ENCODE results near the gene CCDC28A.

CCDC28A gene

DNA sequence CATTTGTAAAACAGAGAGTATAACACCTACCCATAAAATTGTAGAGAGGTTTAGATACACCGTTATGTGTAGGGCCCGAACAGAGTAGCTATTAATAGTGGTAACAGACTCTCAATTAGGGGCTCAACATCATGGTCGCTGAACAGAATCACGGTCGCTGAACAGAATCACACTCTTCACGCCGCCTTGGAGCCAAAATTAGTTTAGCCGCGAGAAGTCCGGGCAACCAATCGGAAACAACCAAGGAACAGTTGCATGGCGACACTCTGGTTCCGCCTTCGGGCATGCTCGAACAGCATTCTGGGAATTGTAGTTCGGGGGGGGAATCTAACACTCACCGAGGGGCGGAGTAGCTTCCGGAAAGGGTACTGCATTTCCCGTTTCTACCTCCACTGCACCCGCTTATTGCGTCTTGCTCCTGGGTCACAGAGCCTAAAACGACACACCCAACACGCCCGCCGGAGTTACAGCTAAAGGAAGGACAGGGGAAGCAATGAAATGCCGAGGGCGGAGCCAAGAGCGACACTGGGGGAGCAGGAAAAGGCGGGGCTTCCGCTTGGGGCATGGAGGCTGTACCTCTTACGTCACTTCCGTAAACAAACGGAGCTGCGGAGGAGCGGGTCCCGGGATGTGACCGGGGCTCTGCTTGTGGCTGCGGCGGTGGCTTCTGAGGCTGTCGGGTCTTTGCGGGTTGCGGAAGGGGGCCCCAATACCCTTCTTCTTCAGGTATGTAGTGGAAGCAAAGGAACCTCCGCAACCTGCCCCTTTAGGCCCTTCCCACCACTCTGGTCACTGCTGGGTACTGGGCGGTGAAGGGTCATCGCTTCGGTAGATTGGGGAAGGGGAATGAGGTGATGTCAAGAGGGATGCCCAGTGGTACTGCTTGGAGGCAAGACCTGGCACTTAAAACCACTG lies at the start of gene CCDC28A:
CCDC28A (plus strand) TSS at position 593 of the 915 bp plus-strand sequence. CDS start 2,352 bp downstream, outside the sequence.
- peak; percentile 96 to 97 for DNase-seq
- no peaks in the 10 kb centered on the region for H3K27me3 ChIP-seq
- peaks cover 0 to 18% (median 12%) of the 10 kb centered on the region in 4 donors for H3K4me1 ChIP-seq
- H3K36me3 ChIP-seq = peaks cover 7 to 26% (median 11%) of the 10 kb centered on the region in 3 donors
- TF ChIP-seq, protein P1, sequence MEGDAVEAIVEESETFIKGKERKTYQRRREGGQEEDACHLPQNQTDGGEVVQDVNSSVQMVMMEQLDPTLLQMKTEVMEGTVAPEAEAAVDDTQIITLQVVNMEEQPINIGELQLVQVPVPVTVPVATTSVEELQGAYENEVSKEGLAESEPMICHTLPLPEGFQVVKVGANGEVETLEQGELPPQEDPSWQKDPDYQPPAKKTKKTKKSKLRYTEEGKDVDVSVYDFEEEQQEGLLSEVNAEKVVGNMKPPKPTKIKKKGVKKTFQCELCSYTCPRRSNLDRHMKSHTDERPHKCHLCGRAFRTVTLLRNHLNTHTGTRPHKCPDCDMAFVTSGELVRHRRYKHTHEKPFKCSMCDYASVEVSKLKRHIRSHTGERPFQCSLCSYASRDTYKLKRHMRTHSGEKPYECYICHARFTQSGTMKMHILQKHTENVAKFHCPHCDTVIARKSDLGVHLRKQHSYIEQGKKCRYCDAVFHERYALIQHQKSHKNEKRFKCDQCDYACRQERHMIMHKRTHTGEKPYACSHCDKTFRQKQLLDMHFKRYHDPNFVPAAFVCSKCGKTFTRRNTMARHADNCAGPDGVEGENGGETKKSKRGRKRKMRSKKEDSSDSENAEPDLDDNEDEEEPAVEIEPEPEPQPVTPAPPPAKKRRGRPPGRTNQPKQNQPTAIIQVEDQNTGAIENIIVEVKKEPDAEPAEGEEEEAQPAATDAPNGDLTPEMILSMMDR (IDR thresholded peaks at IDR 0.05) = peak; percentile 15 to 27
- peak within 1 kb of the TSS; percentile 67 to 96 for H3K4me3 ChIP-seq
- peak within 1 kb of the TSS; percentile 88 to 98 for H3K27ac ChIP-seq
- no peaks in the 10 kb centered on the region for H3K9me3 ChIP-seq
- intact Hi-C loops (cut with DNase I; ENCODE audit: low total_unique reads) = loop anchor here (5.0 kb wide), 1 partner anchor 366 kb away; no protein-coding TSS in a partner anchor

- TF ChIP-seq, protein P1 (IDR thresholded peaks at IDR 0.05) = no peak
Measured at GRCh38 chr6:138724015-138724414, 49.6 kb upstream of the CCDC28A start.

DNA sequence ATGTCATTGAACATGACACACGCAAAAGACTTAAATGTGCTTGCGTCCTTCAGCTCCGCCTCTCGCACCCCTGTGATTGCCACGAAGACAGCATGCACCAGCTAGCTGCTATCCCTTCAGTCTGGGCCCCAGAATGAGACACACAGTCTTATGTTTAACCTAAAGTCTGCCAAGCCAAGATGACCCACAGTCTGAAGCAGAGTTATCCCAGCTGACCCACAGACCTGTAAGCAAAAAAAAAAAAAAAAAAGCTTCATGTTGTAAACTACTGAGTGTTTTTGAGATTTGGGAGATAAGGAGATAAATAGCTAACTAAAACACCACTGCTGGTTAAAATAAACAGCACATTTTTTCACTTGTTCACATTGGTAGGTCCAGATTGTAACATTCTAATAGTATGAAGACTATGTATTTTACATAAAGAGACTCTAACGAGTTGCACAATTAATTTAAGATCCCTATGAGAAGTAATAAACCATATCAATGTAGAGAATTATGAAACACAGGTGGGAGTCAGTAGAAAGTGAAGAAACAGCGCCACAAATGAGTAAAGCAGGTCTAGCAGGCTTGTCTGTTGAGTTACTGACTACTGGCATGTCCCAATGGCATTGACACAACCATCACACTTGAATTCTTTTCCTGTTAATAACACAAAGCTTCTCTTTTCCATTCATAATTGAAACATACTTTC lies 47.4 kb upstream of the CCDC28A start:
- Histone ChIP-seq H3K36me3 (no peaks in the 10 kb centered on the region), H3K9me3 (no peaks in the 10 kb centered on the region), H3K4me3 (no peak overlapping the region), H3K4me1 (no peaks in the 10 kb centered on the region), H3K27me3 (no peaks in the 10 kb centered on the region), H3K27ac (no peak overlapping the region)
- intact Hi-C loops (cut with DNase I; ENCODE audit: low total_unique reads) = no loop called here
- TF ChIP-seq, protein P1 (IDR thresholded peaks at IDR 0.05) = no peak
- no peak for DNase-seq

More at GRCh38 chr6:138724015-138724414, 49.6 kb upstream of the CCDC28A start:
- no peaks in the 10 kb centered on the region for H3K9me3 ChIP-seq
- H3K36me3 ChIP-seq = no peaks in the 10 kb centered on the region
- DNase-seq = peak; percentile 51 to 70
- no peak overlapping the region for H3K4me3 ChIP-seq
- intact Hi-C loops (cut with DNase I; ENCODE audit: low total_unique reads) = no loop called here
- H3K27me3 ChIP-seq = no peaks in the 10 kb centered on the region
- H3K27ac ChIP-seq = no peak overlapping the region
- H3K4me1 ChIP-seq = no peaks in the 10 kb centered on the region

DNA sequence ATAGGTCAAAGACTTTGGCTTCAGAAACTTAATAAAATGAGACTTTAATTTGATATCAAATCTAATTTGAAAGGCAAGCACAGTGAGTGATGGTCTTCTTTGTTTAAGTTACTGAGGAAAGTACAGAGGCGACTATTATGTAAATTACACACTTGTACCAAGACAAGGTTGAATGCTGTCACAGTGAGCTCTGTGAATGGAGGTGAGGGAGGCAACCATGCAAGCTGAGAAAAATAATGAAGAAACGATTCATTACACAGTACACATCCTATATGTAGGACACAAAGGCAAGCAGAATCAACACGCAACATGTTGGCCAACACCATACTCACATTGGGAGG lies 46.8 kb upstream of the CCDC28A start:
- Histone ChIP-seq H3K27me3 (no peaks in the 10 kb centered on the region), H3K27ac (no peak overlapping the region), H3K36me3 (no peaks in the 10 kb centered on the region), H3K4me1 (no peaks in the 10 kb centered on the region), H3K9me3 (no peaks in the 10 kb centered on the region), H3K4me3 (no peak overlapping the region)
- intact Hi-C loops (cut with DNase I; ENCODE audit: low total_unique reads) = no loop called here
- TF ChIP-seq, protein P1 (IDR thresholded peaks at IDR 0.05) = no peak
- no peak for DNase-seq

DNA sequence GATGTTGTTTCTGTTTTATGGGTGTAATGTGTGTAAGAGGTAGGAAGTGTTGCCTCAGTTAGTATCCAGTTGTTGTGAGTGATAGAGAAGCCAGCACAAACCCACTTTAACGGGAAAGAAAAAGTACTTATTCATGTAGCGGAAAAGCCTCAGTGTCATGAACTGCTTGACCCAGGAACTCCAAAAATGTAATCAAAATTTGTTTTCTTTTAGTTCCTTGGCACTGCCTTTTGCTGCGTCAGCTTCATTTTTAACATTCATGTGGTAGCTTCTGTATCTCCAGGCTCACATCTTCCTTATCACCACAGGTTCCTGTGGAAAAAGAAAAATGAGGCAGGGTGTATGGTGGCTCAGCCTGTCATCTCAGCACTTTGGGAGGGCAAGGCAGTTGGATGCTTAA lies 46.4 kb upstream of the CCDC28A start:
- no peaks in the 10 kb centered on the region for H3K27me3 ChIP-seq
- H3K4me1 ChIP-seq = no peaks in the 10 kb centered on the region
- TF ChIP-seq, protein P1 (IDR thresholded peaks at IDR 0.05) = no peak
- no peaks in the 10 kb centered on the region for H3K36me3 ChIP-seq
- H3K27ac ChIP-seq = no peak overlapping the region
- intact Hi-C loops (cut with DNase I; ENCODE audit: low total_unique reads) = no loop called here
- H3K4me3 ChIP-seq = no peak overlapping the region
- H3K9me3 ChIP-seq = no peaks in the 10 kb centered on the region
- no peak for DNase-seq

Data from tibial artery (tissue), 4 donors.